DMS79 treated with DMSO at 0.1 percent for 48 hours (cell line): ENCODE results near the gene ZMYND8.

Source experiments
- DNase-seq: peaks from one replicate; lab custom pipeline; 2025; lab: John Stamatoyannopoulos, UW

Gene ZMYND8

DNA sequence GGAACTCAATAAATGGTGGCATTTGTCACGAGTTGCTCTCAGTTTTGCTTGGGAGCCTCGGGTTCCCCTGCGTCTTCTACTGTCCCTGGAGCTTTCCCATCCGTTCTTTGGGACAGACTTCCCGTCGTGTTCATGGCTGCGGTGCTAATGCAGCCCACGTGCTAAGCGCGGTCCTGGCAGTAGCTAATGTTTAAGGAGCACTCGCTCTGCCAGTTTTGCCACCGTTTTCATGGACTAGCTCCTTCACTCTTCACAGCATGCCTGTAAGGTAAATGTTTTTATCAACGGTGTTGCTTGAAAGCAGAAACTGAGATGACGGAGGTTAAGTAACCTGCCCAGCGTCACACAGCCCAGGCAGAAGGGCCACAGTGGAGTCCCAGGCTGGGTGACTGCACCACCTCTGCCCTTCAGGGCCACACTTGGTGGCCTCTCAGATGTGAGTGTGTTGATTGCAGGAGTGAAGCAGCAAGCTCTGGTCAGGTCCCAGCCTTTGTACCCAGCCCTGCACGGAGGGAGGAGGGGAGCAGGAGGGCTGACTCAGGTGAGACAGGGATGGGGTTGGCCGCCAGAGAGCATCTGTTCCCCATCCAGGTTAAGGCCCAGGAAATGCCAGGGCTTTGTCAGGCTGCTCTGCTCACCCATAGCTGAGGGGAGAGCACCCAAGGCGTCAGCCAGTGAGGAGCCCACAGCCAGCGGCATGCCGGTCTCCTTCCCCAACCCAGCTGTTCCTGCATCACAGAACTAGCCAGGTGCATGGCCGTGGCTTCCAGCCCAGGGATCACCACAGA, 181.8 kb downstream of the ZMYND8 start:
- no peak for DNase-seq

DNA sequence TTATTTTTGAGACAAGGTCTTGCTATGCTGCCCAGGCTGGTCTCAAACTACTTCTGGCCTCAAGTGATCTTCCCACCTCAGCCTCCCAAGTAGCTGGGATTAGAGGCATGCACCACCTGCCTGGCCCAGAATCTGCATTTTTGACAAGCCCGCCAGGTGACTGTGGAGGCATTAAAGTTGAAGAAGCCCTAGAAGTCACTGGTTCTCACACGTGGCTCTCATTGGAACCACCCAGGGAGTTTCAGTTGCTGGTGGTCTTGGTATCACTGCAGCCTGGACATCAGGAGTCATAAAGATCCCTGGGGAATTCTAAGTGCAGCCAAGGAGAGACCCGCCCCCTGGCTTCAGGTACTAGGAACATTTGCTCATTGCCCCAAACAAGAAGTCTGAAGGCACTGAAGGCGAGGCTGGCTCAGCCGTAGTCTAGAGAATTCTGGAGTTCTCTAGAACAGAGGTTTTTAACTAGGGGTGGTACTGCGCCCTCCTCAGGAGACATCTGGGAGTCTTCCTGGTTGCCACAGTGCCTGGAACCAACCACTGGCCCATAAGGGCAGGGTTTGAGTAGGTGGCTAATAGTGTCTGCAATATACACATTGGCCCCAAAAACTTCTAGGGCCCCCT, 182.8 kb downstream of the ZMYND8 start:
- no peak for DNase-seq

DNA sequence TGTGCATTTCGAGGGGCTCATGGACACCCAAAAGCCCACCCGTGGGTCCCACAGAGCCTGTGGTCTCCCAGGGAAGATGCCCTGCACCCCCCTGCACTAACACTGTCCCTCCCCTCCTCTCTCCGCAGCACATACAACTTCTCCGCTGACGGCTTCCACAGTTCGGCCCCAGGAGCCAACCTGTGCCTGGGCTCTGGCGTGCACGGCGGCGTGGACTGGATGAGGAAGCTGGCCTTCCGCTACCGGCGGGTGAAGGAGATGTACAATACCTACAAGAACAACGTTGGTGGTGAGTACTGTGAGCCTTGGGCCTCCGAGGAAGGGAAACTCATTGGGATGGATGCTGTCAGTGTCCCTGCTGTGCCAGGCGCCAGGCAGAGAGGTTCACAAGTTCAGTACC, 183.9 kb downstream of the ZMYND8 start:
- no peak for DNase-seq

DNA sequence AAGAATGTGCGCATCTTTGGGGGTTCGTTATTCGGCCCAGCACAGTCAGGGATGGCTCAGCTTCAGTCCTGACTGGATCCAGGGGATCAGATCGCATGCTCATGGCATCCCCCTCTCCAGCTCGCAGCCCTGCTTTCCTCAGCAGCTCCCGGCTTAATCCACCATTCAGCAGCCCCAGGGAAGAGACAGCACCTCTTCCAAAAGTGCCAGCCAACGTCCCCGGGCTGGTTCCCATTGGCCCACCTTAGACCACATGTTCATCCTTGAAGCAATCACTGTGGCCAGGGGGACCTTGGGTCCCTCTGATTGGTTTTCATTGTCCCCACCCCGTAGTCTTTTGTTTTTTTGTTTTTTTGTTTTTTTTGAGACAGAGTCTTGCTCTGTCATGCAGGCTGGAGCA, 188.7 kb downstream of the ZMYND8 start:
- no peak for DNase-seq

DNA sequence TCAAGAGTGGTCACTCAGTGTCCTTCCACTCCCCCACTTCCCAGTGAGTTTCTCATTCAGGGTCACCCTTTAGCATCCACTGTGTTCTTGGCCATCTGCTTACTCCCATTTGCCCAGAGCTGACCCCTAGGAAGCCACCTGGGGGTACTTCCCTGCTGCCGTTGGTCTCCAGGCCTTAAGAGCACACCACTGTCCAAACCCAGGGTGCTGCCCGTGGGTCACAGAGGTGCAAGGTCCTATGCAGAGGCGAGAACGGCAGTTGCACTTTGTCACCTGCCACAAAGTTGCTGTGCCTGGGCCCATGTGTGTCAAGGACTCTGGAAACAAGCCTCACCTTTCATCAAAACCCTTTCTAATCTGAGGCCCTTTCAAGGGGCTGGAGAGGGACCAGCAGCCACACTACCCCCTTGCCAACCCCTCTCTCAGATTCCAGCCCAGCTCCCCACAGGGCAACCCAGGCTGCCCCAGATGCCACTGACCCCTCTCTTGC, 191.1 kb downstream of the ZMYND8 start:
- no peak for DNase-seq

DNA sequence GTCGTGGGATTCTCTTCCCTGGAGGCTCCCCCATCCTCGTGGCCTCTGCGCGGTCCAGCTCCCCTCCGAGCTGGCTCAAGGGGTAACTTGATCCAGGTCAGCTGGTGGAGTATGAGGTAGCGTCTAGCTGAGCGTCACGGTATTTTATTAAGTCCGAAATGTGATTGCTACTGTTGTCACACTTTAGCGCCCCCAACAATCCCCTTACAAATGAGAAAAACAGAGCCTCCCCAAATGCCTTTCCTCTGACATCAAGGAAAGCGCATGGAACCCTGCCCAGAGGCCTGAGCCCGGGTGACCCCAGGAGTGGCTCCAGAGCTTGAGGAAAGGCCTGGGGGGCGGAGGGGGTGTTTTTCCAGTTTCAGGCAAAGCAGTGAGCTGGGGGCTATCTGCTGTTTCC, 192.4 kb downstream of the ZMYND8 start:
- no peak for DNase-seq

DNA sequence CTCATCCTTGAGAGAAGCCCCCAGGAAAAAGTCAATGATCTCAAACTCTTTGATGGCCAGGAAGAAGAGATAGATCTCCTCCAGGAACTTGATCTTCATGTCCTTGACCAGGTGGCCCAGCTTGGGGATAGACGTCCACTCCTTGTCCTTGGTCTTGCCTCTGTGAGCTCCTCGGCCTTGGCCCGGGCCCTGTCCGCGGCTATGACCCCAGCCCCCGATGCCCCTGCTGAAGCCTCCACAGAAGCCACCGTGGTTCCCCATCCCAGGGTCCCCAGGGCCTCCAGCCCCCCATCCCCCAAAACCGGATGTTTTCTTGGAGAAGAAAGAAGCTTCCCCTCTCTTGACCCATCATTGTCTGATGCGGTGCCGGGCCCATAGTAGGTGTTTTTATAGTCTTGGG, 195.1 kb downstream of the ZMYND8 start:
- no peak for DNase-seq

DNA sequence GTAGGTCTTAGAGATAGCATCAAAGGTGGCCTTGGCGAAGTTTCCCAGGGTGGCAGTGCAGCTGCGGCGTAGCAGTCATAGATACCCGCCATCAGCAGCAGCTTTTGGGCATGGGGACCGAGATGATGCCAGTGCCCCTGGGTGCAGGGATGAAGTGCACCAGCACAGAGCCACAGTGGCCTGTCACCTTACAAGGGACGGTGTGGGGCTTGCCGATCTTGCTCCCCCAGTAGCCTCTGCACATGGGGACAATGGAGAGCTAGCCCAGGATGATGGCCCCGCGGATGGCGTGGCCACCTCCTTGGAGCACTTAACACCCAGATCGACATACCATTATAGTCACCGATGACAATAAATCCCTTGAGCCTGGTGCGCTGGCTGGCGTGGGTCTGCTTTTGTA, 195.5 kb downstream of the ZMYND8 start:
- no peak for DNase-seq

DNA sequence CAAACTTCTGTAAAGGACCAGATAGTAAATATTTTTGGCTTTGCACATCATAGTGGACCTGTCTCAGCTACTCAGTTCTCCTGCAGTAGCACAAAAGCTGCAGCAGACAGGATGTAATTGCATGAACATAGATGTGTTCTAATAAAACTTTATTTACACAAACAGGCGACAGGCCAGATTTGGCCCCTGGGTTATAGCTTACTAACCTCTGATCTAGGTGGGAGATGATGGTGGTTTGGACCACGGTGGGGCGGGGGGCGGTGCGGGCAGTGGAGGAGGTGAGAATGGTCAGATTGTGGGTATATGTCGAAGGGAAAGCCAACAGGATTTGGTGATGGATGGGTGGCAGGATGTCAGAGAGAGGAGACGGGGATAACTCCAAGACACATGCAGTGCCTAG, 196.3 kb downstream of the ZMYND8 start:
- no peak for DNase-seq
